Heart left ventricle (tissue), 13 donors: ENCODE results near the gene ELOA2.

Experiments
- CTCF ChIP-seq, 12 donors: fragments of 200-600 bp; sonication (generic) in 4 of 12; IDR thresholded peaks; one replicate each; pipeline versions ENCODE4 v1.5.0 to v1.8.0; 2018 to 2022; ENCODE audit warnings: antibody characterized with exemption in 12 of 12, mild to moderate bottlenecking in 5 of 12
- POLR2A ChIP-seq, 2 donors: fragments of 450-650 bp; IDR thresholded peaks; one replicate each; pipeline ENCODE4 v1.6.1; 2017; ENCODE audit warnings: antibody characterized with exemption in 2 of 2, mild to moderate bottlenecking in 2 of 2, moderate library complexity in 2 of 2
- donor health status: ischemic (EF 13 %, LVEDD 7.1; RV severe dilation, severe dysfunction).
- donor health status: DM: no; HTN: yes; CAD: no.
- donor health status: DM: no; HTN: no; CAD: no.
- donor health status: ischemic (EF 25% LVEDD 6.9; RV normal size, moderate dysfunction).
- donor health status: ischemic (EF 25% LVEDD 5.7; RV mildly dilated, moderate dysfunction).
- donor health status: ischemic (EF 35%, LVEDD 5.7; RV mildly dilated, moderate dysfunction).
- donor health status: nonischemic (EF 11% LVEDD 7.7; RV severe dilation, severe dysfunction).
- donor health status: DM: yes; HTN: yes; CAD: no.
- donor health status: PGD.
- donor health status: ischemic (EF 29% LVEDD 5.4; RV normal size, mild dysfunction).
- donor health status: nonischemic (EF 23%, LVEDD 6.1; RV moderate dilation, normal function).

DNA sequence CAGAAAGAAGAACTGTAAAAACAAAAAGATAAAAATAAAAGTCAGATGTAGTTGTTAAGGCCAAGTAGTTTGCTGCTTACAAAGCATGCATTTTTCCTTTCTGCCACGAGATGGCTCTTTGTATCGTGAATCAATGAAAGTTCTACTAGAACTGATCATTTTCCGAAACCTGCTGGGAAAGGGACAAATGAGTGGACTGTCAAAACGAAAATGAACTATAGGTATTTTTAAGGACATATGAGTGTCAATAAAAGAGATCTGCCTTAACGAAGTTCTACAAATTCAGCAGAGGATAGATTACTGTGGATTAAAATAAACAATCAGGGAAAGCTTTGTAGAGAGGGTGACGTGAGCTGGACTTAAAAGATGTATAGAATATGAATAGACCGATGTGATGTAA, 15.0 kb upstream of the ELOA2 start:
- TF ChIP-seq CTCF (IDR thresholded peaks at IDR 0.05): peak; percentile 37 to 71 (median 58)
- TF ChIP-seq POLR2A (IDR thresholded peaks at IDR 0.05): no peak
